Lung microvascular endothelial cell (primary cell): ENCODE measurements around the gene NPB. TPM values are rescaled to one million over a fixed set of nuclear protein-coding genes. Genes with fewer than 3 reads are reported as not detected.
"Not testable (repeated sequence)": the region's sequence is repeated elsewhere in the genome, so short reads cannot be mapped to it uniquely, and the experiment has no call there.

Experiments
- DNase-seq, 2 donors: peaks; one replicate each; pipeline versions ENCODE4 v3.0.0 to v3.0.0-alpha.2; 2010; ENCODE audit warnings: low read depth in 2 of 2
- total RNA-seq: library from RNA; depleted of rRNA; stranded (reverse); fragments of >200 nt; gene quantifications from 2 replicates; pipeline ENCODE4 v1.2.1, GENCODE V29; 2014

NPB gene
- total RNA-seq, 1 donor from 2014 or later = not detected

- no peak for DNase-seq
Measured at GRCh38 chr17:81911969-81912368, 9.9 kb downstream of the NPB start.

GRCh38 chr17:81912441-81913309, 10.6 kb downstream of the NPB start:
- DNase-seq = no peak

- DNase-seq = no peak
Measured at GRCh38 chr17:81913394-81914102, 11.5 kb downstream of the NPB start.

- DNase-seq = no peak
Measured at GRCh38 chr17:81914103-81914850, 12.2 kb downstream of the NPB start.

GRCh38 chr17:81915331-81915730, 13.3 kb downstream of the NPB start:
- no peak for DNase-seq

- DNase-seq = peak in 1 of 2 donors; percentile 26
Measured at GRCh38 chr17:81916234-81917001, 14.4 kb downstream of the NPB start.

GRCh38 chr17:81917565-81918332, 15.7 kb downstream of the NPB start, which contains the start of gene SIRT7:
Gene SIRT7, minus strand, starts transcription at chr17:81918176. Its CDS starts 45 bp downstream, at chr17:81918131.
- peak; percentile 69 to 84 for DNase-seq

- DNase-seq = not testable (repeated sequence)
Measured at GRCh38 chr17:81918333-81918669, 16.3 kb downstream of the NPB start.

GRCh38 chr17:81918832-81919545, 17.0 kb downstream of the NPB start:
- DNase-seq = no peak

- DNase-seq = no peak
Measured at GRCh38 chr17:81920612-81921536, 18.8 kb downstream of the NPB start.

GRCh38 chr17:81921537-81921862, 19.5 kb downstream of the NPB start:
- DNase-seq = no peak

- DNase-seq = no peak
Measured at GRCh38 chr17:81921996-81922565, 20.0 kb downstream of the NPB start.

GRCh38 chr17:81922566-81923301, 20.7 kb downstream of the NPB start:
- no peak for DNase-seq

- peak; percentile 49 to 64 for DNase-seq
Measured at GRCh38 chr17:81923302-81924260, 21.5 kb downstream of the NPB start.

GRCh38 chr17:81924557-81925532, 22.8 kb downstream of the NPB start:
- no peak for DNase-seq
